Suprapubic skin (tissue), 4 donors: ENCODE measurements around the gene DEPDC7. TPM values are rescaled to one million over a fixed set of nuclear protein-coding genes. Genes with fewer than 3 reads are reported as not detected.

ENCODE experiments used
- DNase-seq, 2 donors: peaks; one replicate each; pipeline ENCODE4 v3.0.0-alpha.2; 2019; ENCODE audit warnings: low spot score in 2 of 2
- H3K27ac ChIP-seq: fragments of 200-600 bp; sonication (generic); one replicate; pipeline ENCODE4 v1.5.1; 2019
- H3K27me3 ChIP-seq: fragments of 200-600 bp; sonication (generic); one replicate; pipeline ENCODE4 v1.5.1; 2019
- H3K36me3 ChIP-seq: fragments of 200-600 bp; sonication (generic); one replicate; pipeline ENCODE4 v1.5.1; 2019
- H3K4me1 ChIP-seq: fragments of 200-600 bp; sonication (generic); one replicate; pipeline ENCODE4 v1.5.1; 2019
- H3K4me3 ChIP-seq: fragments of 200-600 bp; sonication (generic); one replicate; pipeline ENCODE4 v1.5.1; 2019; ENCODE audit warnings: mild to moderate bottlenecking
- H3K9me3 ChIP-seq: fragments of 200-600 bp; sonication (generic); one replicate; pipeline ENCODE4 v1.5.1; 2019
- CTCF ChIP-seq, 2 donors: fragments of 200-600 bp in 1 of 2; fragments of 450-650 bp in 1 of 2; sonication (generic) in 1 of 2; IDR thresholded peaks; one replicate each; pipeline ENCODE4 v1.5.1; 2016 to 2019; ENCODE audit warnings: antibody characterized with exemption in 2 of 2, mild to moderate bottlenecking in 1 of 2, moderate library complexity in 1 of 2
- EP300 ChIP-seq: sonication (generic); formaldehyde crosslinking; IDR thresholded peaks from one replicate; pipeline ENCODE4 v1.6.1; 2017; ENCODE audit warnings: antibody characterized with exemption
- POLR2A ChIP-seq, 2 donors: fragments of 450-650 bp; IDR thresholded peaks; one replicate each; pipeline ENCODE4 v1.6.1; 2017; ENCODE audit warnings: antibody characterized with exemption in 2 of 2, mild to moderate bottlenecking in 2 of 2, moderate library complexity in 2 of 2
- POLR2AphosphoS5 ChIP-seq, 3 donors: sonication (generic); formaldehyde crosslinking; IDR thresholded peaks; one replicate each; pipeline ENCODE4 v1.6.1; 2017; ENCODE audit warnings: antibody characterized with exemption in 3 of 3
- WGBS: methylation state at CpG from one replicate; pipeline ENCODE4 v1.1.5; 2018; 5-methylcytosine and 5-hydroxymethylcytosine counted together
- total RNA-seq, 4 donors: library from RNA; depleted of rRNA; stranded (reverse); fragments of >200 nt; gene quantifications; one replicate each; pipeline ENCODE4 v1.1.0, GENCODE V29; 2016

DEPDC7 gene
- total RNA-seq, 4 donors from 2014 or later = 2.4 to 5.0 (median 3.3) TPM

GRCh38 chr11:33055375-33055774 lies 39.7 kb downstream of the DEPDC7 start:
- H3K27me3 ChIP-seq = no peaks in the 10 kb centered on the region
- H3K27ac ChIP-seq = no peak overlapping the region
- TF ChIP-seq CTCF (IDR thresholded peaks at IDR 0.05) = no peak
- TF ChIP-seq POLR2AphosphoS5 (IDR thresholded peaks at IDR 0.05) = no peak
- TF ChIP-seq POLR2A (IDR thresholded peaks at IDR 0.05) = no peak
- TF ChIP-seq EP300 = no peak
- H3K4me3 ChIP-seq = no peak overlapping the region
- H3K4me1 ChIP-seq = peaks cover 12% of the 10 kb centered on the region
- no peaks in the 10 kb centered on the region for H3K9me3 ChIP-seq
- H3K36me3 ChIP-seq = peaks cover 29% of the 10 kb centered on the region
- DNase-seq = no peak

- Histone ChIP-seq H3K4me1 (peaks cover 19% of the 10 kb centered on the region), H3K27ac (no peak overlapping the region), H3K27me3 (no peaks in the 10 kb centered on the region), H3K36me3 (peaks cover 35% of the 10 kb centered on the region), H3K9me3 (no peaks in the 10 kb centered on the region), H3K4me3 (no peak overlapping the region)
- no peak for DNase-seq
- no peak for TF ChIP-seq POLR2A (IDR thresholded peaks at IDR 0.05)
- no peak for TF ChIP-seq CTCF (IDR thresholded peaks at IDR 0.05)
- WGBS = 60% methylated on average over 1 of the region's 1 CpG
These were observed 41.6 kb downstream of the DEPDC7 start for GRCh38 chr11:33057284-33057683.

- H3K9me3 ChIP-seq = no peaks in the 10 kb centered on the region
- TF ChIP-seq POLR2AphosphoS5 (IDR thresholded peaks at IDR 0.05) (no peak), CTCF (IDR thresholded peaks at IDR 0.05) (no peak), POLR2A (IDR thresholded peaks at IDR 0.05) (no peak), EP300 (no peak)
- no peak overlapping the region for H3K27ac ChIP-seq
- H3K27me3 ChIP-seq = no peaks in the 10 kb centered on the region
- H3K36me3 ChIP-seq = peaks cover 35% of the 10 kb centered on the region
- no peak overlapping the region for H3K4me3 ChIP-seq
- WGBS = 68% methylated on average over 5 of the region's 5 CpGs
- no peak for DNase-seq
- H3K4me1 ChIP-seq = peaks cover 36% of the 10 kb centered on the region
These were observed 43.8 kb downstream of the DEPDC7 start for GRCh38 chr11:33059331-33060007.

- TF ChIP-seq EP300 (no peak), POLR2A (IDR thresholded peaks at IDR 0.05) (no peak), POLR2AphosphoS5 (IDR thresholded peaks at IDR 0.05) (no peak), CTCF (IDR thresholded peaks at IDR 0.05) (no peak)
- no peak for DNase-seq
- Histone ChIP-seq H3K4me1 (peaks cover 44% of the 10 kb centered on the region), H3K27me3 (no peaks in the 10 kb centered on the region), H3K36me3 (peaks cover 32% of the 10 kb centered on the region), H3K9me3 (no peaks in the 10 kb centered on the region), H3K4me3 (no peak overlapping the region), H3K27ac (no peak overlapping the region)
- WGBS = 97% methylated on average over 3 of the region's 3 CpGs
These were observed 44.6 kb downstream of the DEPDC7 start for GRCh38 chr11:33060271-33060670.

- WGBS = 62% methylated on average over 5 of the region's 5 CpGs
These were observed 46.5 kb downstream of the DEPDC7 start for GRCh38 chr11:33062137-33062536.

More at GRCh38 chr11:33062137-33062536, 46.5 kb downstream of the DEPDC7 start:
- no peaks in the 10 kb centered on the region for H3K27me3 ChIP-seq
- H3K36me3 ChIP-seq = peaks cover 46% of the 10 kb centered on the region
- no peak overlapping the region for H3K27ac ChIP-seq
- no peak for DNase-seq
- no peak for TF ChIP-seq EP300
- TF ChIP-seq POLR2A (IDR thresholded peaks at IDR 0.05) = no peak
- TF ChIP-seq POLR2AphosphoS5 (IDR thresholded peaks at IDR 0.05) = no peak
- no peak for TF ChIP-seq CTCF (IDR thresholded peaks at IDR 0.05)
- H3K4me3 ChIP-seq = no peak overlapping the region
- H3K9me3 ChIP-seq = no peaks in the 10 kb centered on the region
- peaks cover 51% of the 10 kb centered on the region for H3K4me1 ChIP-seq
